Measurements from ENCODE around the gene F13A1. TPM values are rescaled to one million over a fixed set of nuclear protein-coding genes. Genes with fewer than 3 reads are reported as not detected.

Gene F13A1
- total RNA-seq, 1 donor from 2014 or later: 2.8 TPM

DNA sequence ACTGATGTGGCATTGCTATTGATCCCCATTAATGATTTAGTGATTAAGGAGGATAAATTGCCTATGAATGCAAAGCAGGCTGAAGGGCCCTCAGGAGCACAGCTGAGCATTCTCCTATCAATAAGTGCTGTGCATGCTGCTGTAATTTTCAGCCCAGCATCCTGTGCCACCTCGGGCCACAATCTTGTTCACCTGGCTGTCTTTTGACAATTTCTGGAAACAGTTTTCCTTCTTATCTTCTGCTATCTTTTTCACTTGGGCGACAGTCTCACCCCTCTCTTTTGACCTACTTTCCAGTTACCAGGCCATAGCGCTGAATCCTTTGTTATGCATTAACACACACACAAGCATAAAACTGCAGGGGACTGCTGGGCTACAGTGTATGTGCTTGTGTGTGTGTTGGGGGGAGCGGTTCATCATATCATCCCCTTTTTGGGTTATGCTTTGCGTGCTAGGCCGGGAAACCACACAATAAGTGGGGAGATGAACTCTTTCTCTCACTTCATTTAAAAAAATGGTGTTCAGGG is 60.2 kb downstream of the F13A1 start:
- peaks cover 7% of the 10 kb centered on the region for H3K9me3 Mint-ChIP-seq (ENCODE audit: unreplicated experiment)
- TF ChIP-seq, protein P1, sequence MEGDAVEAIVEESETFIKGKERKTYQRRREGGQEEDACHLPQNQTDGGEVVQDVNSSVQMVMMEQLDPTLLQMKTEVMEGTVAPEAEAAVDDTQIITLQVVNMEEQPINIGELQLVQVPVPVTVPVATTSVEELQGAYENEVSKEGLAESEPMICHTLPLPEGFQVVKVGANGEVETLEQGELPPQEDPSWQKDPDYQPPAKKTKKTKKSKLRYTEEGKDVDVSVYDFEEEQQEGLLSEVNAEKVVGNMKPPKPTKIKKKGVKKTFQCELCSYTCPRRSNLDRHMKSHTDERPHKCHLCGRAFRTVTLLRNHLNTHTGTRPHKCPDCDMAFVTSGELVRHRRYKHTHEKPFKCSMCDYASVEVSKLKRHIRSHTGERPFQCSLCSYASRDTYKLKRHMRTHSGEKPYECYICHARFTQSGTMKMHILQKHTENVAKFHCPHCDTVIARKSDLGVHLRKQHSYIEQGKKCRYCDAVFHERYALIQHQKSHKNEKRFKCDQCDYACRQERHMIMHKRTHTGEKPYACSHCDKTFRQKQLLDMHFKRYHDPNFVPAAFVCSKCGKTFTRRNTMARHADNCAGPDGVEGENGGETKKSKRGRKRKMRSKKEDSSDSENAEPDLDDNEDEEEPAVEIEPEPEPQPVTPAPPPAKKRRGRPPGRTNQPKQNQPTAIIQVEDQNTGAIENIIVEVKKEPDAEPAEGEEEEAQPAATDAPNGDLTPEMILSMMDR (IDR thresholded peaks at IDR 0.05): no peak
- H3K27me3 Mint-ChIP-seq (ENCODE audit: unreplicated experiment): peaks cover 1% of the 10 kb centered on the region
- H3K4me3 Mint-ChIP-seq (ENCODE audit: unreplicated experiment): no peak overlapping the region
- H3K27ac Mint-ChIP-seq (ENCODE audit: unreplicated experiment): no peak overlapping the region
- H3K4me1 Mint-ChIP-seq (ENCODE audit: unreplicated experiment): no peaks in the 10 kb centered on the region
- no peak for DNase-seq (ENCODE audit: extremely low spot score, unreplicated experiment)
- no peaks in the 10 kb centered on the region for H3K36me3 Mint-ChIP-seq (ENCODE audit: unreplicated experiment)

DNA sequence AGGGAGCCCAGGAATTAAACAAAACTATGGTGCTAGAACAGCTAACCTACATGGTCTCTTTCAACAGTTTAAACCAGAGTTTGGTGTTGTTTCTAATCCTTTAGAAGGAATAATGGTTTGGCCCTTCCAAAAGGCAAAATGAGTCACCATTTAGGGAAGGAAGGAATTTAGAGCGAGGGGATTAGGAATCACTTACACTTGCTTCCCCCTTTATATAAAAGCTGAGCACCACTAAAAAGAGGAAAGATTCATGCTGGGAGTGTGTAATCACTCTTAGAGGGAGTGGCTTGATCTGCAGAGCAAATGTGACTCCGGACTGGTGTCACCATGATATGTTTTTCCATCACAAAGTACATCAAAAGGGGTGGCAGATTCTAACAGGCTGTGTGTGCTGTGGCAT is 63.6 kb downstream of the F13A1 start:
- H3K27ac Mint-ChIP-seq (ENCODE audit: unreplicated experiment): no peak overlapping the region
- no peaks in the 10 kb centered on the region for H3K9me3 Mint-ChIP-seq (ENCODE audit: unreplicated experiment)
- no peak for DNase-seq (ENCODE audit: extremely low spot score, unreplicated experiment)
- H3K36me3 Mint-ChIP-seq (ENCODE audit: unreplicated experiment): no peaks in the 10 kb centered on the region
- H3K4me1 Mint-ChIP-seq (ENCODE audit: unreplicated experiment): no peaks in the 10 kb centered on the region
- H3K4me3 Mint-ChIP-seq (ENCODE audit: unreplicated experiment): no peak overlapping the region
- peaks cover 2% of the 10 kb centered on the region for H3K27me3 Mint-ChIP-seq (ENCODE audit: unreplicated experiment)
- TF ChIP-seq, protein P1 (IDR thresholded peaks at IDR 0.05): no peak

DNA sequence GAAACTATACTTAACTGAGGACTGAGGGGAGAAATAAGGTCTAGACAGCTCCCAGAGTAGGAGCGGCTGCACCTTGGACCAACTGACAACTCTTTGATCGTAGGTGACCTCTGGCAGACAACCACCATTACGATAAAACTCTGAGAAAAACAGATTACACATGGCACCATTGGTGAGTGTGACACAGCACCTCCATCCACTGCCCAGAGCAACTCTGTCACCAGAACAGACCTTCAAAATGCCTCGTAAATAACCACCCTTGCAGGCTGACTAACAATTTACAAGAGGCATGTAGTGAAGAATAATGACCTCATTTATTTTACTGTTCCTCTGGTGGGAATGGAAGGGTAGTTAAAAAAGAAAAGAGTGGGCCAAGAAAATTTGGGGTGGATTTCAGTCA is 64.2 kb downstream of the F13A1 start:
- Mint-ChIP-seq H3K4me3 (ENCODE audit: unreplicated experiment) (no peak overlapping the region), H3K9me3 (ENCODE audit: unreplicated experiment) (no peaks in the 10 kb centered on the region), H3K4me1 (ENCODE audit: unreplicated experiment) (no peaks in the 10 kb centered on the region), H3K27me3 (ENCODE audit: unreplicated experiment) (peaks cover 2% of the 10 kb centered on the region), H3K36me3 (ENCODE audit: unreplicated experiment) (no peaks in the 10 kb centered on the region), H3K27ac (ENCODE audit: unreplicated experiment) (no peak overlapping the region)
- TF ChIP-seq, protein P1 (IDR thresholded peaks at IDR 0.05): no peak
- no peak for DNase-seq (ENCODE audit: extremely low spot score, unreplicated experiment)

DNA sequence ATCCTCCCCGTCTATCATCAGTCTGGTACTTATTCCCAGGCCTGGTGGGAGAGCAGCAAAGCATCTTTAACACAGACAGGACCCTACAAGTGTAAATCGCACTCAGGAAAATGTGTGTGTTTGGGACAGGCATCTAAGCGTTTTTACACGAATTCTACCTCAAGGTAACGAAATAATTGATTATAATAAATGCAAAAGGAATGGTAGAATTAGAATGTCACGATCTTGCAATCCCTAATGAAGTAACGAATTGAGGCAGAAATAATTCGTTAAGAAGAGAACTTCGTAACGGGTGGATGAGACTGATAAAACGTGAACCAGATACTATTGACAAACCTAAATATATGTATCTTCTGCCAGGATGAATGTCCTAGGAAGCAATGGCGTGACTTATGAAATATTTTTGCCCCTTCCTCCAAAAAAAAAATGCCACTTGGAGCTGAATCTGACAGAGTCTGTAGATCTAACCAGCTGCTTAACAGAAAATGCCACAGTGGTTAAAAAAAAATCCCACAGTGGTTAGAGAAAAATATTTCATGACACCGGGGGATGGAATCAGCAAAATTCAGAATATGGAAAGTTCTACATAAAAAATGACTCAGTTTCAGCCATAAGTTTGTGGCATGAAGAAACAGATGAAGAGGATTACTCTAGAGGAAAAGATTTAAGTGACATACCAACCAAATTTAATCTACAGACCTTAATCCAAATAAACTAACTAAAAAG is 68.7 kb downstream of the F13A1 start:
- TF ChIP-seq, protein P1 (IDR thresholded peaks at IDR 0.05): no peak
- DNase-seq (ENCODE audit: extremely low spot score, unreplicated experiment): no peak
- Mint-ChIP-seq H3K36me3 (ENCODE audit: unreplicated experiment) (no peaks in the 10 kb centered on the region), H3K9me3 (ENCODE audit: unreplicated experiment) (no peaks in the 10 kb centered on the region), H3K4me1 (ENCODE audit: unreplicated experiment) (peaks cover 4% of the 10 kb centered on the region), H3K27ac (ENCODE audit: unreplicated experiment) (no peak overlapping the region), H3K4me3 (ENCODE audit: unreplicated experiment) (no peak overlapping the region), H3K27me3 (ENCODE audit: unreplicated experiment) (peaks cover 2% of the 10 kb centered on the region)

DNA sequence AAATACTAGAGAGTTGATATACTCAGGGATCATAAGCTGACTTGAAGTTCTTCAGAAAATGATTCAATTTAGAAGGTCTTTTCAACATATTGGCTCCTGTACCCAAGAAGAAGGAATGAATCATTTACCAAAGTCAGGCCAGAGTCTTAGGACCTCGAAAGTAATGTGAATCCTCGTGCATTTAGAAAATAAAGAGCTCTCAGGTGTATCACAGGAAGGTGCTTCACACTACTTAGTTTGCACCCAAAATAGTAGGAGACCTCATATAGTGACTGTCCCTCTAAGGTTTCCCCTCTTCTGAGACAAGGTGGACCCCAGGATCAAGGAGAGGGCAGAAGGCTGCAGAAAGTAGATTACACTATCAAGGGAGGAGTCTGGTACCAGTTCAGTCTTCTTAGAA is 71.8 kb downstream of the F13A1 start:
- no peak for DNase-seq (ENCODE audit: extremely low spot score, unreplicated experiment)
- Mint-ChIP-seq H3K36me3 (ENCODE audit: unreplicated experiment) (no peaks in the 10 kb centered on the region), H3K4me3 (ENCODE audit: unreplicated experiment) (no peak overlapping the region), H3K27ac (ENCODE audit: unreplicated experiment) (no peak overlapping the region), H3K9me3 (ENCODE audit: unreplicated experiment) (no peaks in the 10 kb centered on the region), H3K27me3 (ENCODE audit: unreplicated experiment) (no peaks in the 10 kb centered on the region), H3K4me1 (ENCODE audit: unreplicated experiment) (peaks cover 4% of the 10 kb centered on the region)
- TF ChIP-seq, protein P1 (IDR thresholded peaks at IDR 0.05): no peak

Measured in osteocyte (in vitro differentiated cells).